ENCODE measurements around the gene LRRC25.

The LRRC25 gene

DNA sequence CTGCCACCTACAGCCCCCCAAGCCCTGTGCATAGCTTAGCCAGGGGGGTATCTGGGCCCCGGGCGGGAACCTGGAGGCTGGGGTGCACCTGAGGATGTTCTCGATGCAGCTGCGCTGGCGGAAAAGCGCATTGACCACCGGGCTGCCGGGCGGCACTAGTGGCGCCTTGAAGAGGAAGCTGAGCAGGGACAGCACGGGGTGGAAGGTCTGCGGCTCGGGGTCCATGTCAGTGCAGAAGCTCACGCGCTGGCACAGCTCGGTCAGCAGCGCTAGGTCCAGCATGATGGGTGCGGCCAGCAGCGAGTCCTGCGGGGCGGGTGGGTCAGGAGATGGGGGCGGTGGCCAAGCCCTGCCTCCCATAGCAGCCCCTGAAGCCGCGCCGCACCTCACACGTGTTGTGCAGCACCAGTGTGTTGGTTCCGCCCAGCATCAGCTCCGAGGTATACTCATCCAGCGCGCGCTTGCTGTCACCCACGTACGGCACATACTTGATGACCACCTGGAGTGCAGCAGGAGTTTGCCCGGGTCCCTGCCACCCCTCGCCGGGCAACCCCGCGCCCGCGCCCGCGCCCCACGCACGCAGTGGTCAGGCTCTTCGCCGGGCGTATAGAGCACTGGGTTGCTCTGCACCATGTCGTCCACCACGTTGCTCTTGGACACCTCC lies 37.9 kb upstream of the LRRC25 start:
- Histone ChIP-seq H3K4me1 (ENCODE audit: control insufficient read depth, insufficient read depth, low read length) (peaks cover 30% of the 10 kb centered on the region), H3K9ac (ENCODE audit: low read depth, low read length) (no peak overlapping the region), H3K27me3 (ENCODE audit: control insufficient read depth, insufficient read depth, low read length) (no peaks in the 10 kb centered on the region), H3K4me3 (ENCODE audit: low read depth, low read length) (no peak overlapping the region), H3K27ac (ENCODE audit: low read depth, low read length) (no peak overlapping the region), H3K36me3 (ENCODE audit: control insufficient read depth, insufficient read depth, low read length) (peaks cover 18% of the 10 kb centered on the region), H3K9me3 (ENCODE audit: control insufficient read depth, insufficient read depth, low read length) (no peaks in the 10 kb centered on the region)

DNA sequence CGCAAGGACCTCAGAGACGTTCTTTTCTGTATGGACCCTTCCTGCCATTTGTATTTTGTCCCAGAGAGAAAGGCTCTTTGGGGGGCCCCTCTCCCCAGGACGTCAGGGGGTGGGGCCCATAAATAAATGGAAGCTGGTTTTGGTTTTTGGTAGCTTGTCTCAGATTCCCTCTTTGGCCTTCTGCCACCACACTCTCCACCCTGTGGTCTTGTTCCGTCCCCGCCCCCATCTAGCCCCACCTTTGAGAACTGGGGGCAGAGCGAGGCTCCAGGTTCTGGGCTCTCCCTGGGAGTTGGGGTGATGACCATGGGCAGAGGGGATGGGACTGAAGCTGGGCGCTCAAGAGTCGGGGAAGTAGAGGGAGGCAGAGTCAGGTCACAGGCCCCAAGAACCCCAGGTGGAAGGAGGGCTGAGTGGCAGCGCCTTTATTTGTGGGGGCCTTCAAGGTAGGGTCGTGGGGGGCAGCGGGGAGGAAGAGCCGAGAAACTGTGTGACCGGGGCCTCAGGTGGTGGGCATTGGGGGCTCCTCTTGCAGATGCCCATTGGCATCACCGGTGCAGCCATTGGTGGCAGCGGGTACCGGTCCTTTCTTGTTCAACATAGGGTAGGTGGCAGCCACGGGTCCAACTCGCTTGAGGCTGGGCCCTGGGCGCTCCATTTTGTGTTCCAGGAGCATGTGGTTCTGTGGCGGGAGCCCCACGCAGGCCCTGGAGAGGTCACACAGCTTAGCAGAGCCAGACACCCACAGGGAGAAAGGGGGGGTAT lies 37.2 kb upstream of the LRRC25 start:
- Histone ChIP-seq H3K27me3 (ENCODE audit: control insufficient read depth, insufficient read depth, low read length) (no peaks in the 10 kb centered on the region), H3K27ac (ENCODE audit: low read depth, low read length) (peak overlapping the region; percentile 36), H3K9ac (ENCODE audit: low read depth, low read length) (no peak overlapping the region), H3K36me3 (ENCODE audit: control insufficient read depth, insufficient read depth, low read length) (peaks cover 18% of the 10 kb centered on the region), H3K4me3 (ENCODE audit: low read depth, low read length) (peak overlapping the region; percentile 44; the same call in 1 of the 2 replicates), H3K9me3 (ENCODE audit: control insufficient read depth, insufficient read depth, low read length) (no peaks in the 10 kb centered on the region), H3K4me1 (ENCODE audit: control insufficient read depth, insufficient read depth, low read length) (peaks cover 27% of the 10 kb centered on the region)

DNA sequence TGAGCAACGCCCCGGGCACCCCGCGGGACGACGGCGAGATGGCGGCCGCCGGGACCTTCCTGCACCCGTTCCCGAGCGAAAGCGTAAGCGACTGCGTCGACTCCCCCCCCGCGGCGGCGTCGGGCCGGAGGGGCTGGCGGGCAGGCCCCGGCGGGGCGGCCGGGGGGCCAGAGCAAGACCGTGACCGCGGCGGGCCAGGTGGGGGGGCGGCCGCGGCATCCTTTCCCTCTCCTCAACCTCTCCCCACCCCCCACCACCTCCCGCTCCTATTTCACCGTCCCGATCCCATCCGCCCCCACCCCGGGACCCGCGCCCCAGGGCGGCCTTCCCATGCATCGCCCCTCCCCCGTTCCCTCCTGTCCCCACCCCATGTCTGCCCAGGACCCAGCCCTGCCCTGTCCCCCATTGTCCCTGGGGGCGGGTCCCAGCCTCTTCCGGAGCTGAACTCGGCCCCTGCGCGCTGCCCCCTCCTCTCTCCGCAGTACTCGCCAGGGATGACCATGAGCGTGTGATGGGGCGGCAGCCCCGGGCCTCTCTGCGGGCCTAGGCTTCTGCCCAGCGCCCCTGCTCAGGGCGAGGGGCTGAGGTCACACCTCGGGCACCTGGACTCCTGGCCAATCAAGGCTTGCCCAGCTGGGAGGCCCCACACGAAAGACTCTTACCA lies 36.4 kb upstream of the LRRC25 start:
- Histone ChIP-seq H3K27ac (ENCODE audit: low read depth, low read length) (peak overlapping the region; percentile 36), H3K4me1 (ENCODE audit: control insufficient read depth, insufficient read depth, low read length) (peaks cover 20% of the 10 kb centered on the region), H3K36me3 (ENCODE audit: control insufficient read depth, insufficient read depth, low read length) (peaks cover 18% of the 10 kb centered on the region), H3K4me3 (ENCODE audit: low read depth, low read length) (peak overlapping the region; percentile 44; the same call in 1 of the 2 replicates), H3K9me3 (ENCODE audit: control insufficient read depth, insufficient read depth, low read length) (no peaks in the 10 kb centered on the region), H3K27me3 (ENCODE audit: control insufficient read depth, insufficient read depth, low read length) (no peaks in the 10 kb centered on the region), H3K9ac (ENCODE audit: low read depth, low read length) (no peak overlapping the region)

DNA sequence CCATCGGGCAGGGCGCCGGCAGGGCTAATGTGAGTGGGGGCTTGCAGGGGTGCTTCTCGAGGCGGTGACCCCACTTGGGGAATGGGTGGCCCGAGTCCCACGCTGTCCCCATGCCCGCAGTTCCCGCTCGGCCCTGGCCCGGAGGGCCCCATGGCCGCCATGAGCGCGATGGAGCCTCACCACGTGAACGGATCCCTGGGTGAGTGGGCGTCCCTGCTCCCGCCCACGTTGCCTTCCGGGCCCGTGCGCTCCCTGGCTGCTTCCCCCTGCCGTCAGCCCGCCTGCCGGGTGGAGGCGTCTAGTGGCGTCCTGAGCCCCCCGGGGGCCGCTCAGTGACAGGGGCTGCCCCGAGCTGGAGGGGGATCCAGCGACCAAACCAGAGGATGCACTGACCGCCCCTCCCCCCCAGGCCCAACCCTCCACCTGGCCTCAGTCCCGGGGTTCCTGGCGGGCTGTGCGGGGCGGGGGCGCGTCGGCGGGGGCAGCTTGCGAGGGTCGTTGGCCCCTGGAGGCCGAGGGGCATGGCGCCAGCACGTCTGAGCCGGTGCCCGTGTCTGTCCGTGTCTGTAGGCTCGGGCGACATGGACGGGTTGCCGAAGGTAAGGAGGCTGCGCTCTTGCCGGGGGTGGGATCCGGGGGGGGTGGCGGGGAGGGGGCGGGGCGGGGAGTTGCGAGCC lies 35.7 kb upstream of the LRRC25 start:
- Histone ChIP-seq H3K9me3 (ENCODE audit: control insufficient read depth, insufficient read depth, low read length) (no peaks in the 10 kb centered on the region), H3K4me1 (ENCODE audit: control insufficient read depth, insufficient read depth, low read length) (peaks cover 15% of the 10 kb centered on the region), H3K36me3 (ENCODE audit: control insufficient read depth, insufficient read depth, low read length) (peaks cover 18% of the 10 kb centered on the region), H3K9ac (ENCODE audit: low read depth, low read length) (peak overlapping the region; percentile 54; the same call in 1 of the 2 replicates), H3K27me3 (ENCODE audit: control insufficient read depth, insufficient read depth, low read length) (no peaks in the 10 kb centered on the region), H3K27ac (ENCODE audit: low read depth, low read length) (peak overlapping the region; percentile 45), H3K4me3 (ENCODE audit: low read depth, low read length) (peak overlapping the region; percentile 62)

DNA sequence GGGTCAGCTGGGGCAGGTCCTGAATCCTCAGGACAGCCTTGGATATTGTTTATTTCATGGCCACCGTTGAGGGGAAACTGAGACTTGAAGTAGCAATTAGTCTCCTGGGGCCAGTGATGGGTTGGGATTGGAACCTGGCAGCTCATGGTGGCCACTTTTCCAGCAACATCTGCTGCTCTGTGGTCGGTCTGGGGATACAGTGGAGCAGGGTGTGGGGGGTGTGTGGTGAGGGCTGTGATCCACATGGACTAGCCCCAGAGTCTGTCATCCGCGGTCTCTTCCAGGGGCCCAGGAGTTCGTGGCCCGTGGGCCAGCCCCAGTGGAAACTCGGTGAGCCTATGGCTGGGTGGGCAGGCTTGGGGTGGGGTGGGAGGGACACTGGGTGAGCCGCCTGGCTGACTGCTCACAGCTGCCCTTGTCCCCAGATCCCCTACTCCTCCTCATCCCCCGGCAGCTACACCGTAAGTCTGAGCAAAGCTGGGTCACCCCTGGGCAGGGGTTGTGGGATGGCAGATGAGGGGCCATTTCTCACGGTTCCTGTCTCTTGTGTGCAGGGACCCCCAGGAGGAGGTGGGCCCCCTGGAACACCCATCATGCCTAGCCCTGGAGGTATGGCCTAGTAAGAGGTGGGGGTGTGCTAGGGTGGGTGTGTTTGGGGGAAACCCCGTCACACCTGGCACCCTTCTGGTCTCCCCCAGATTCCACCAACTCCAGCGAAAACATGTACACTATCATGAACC lies 35.0 kb upstream of the LRRC25 start:
- Histone ChIP-seq H3K36me3 (ENCODE audit: control insufficient read depth, insufficient read depth, low read length) (peaks cover 18% of the 10 kb centered on the region), H3K27ac (ENCODE audit: low read depth, low read length) (no peak overlapping the region), H3K9me3 (ENCODE audit: control insufficient read depth, insufficient read depth, low read length) (no peaks in the 10 kb centered on the region), H3K4me1 (ENCODE audit: control insufficient read depth, insufficient read depth, low read length) (peaks cover 15% of the 10 kb centered on the region), H3K27me3 (ENCODE audit: control insufficient read depth, insufficient read depth, low read length) (no peaks in the 10 kb centered on the region), H3K4me3 (ENCODE audit: low read depth, low read length) (peak overlapping the region; percentile 62), H3K9ac (ENCODE audit: low read depth, low read length) (peak overlapping the region; percentile 54; the same call in 1 of the 2 replicates)

DNA sequence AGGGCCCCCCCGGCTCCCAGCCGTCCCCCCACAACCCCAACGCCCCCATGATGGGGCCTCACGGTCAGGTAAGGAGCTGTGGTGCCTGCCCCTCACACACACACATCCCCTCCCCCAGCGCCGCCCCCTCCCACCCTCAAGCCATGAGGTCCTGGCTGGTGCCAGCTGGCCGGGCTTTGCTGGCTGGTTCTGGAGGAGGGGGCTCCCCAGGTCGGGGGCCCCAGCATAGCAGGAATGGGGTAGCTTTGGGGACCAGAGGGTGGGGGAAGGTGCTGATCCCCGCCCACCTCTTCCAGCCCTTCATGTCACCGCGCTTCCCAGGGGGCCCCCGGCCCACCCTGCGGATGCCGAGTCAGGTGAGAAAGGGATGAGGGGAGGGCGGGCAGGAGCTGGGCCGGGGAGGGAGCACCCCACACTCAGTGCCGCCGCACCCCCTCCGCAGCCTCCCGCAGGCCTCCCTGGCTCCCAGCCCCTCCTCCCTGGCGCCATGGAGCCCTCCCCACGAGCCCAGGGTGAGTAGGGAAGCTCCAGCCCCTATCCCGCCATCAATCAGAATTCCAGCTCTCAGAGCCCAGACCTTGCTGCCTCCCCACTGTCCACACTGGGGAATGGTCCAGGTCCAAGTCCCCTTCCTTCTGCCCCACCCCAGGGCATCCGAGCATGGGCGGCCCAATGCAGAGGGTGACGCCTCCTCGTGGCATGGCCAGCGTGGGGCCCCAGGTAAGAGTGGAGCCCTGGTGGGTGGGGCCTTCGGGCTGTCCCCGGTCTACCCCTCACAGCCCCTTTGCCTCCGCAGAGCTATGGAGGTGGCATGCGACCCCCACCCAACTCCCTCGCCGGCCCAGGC lies 34.2 kb upstream of the LRRC25 start:
- Histone ChIP-seq H3K4me1 (ENCODE audit: control insufficient read depth, insufficient read depth, low read length) (peaks cover 15% of the 10 kb centered on the region), H3K36me3 (ENCODE audit: control insufficient read depth, insufficient read depth, low read length) (peaks cover 18% of the 10 kb centered on the region), H3K9ac (ENCODE audit: low read depth, low read length) (no peak overlapping the region)

DNA sequence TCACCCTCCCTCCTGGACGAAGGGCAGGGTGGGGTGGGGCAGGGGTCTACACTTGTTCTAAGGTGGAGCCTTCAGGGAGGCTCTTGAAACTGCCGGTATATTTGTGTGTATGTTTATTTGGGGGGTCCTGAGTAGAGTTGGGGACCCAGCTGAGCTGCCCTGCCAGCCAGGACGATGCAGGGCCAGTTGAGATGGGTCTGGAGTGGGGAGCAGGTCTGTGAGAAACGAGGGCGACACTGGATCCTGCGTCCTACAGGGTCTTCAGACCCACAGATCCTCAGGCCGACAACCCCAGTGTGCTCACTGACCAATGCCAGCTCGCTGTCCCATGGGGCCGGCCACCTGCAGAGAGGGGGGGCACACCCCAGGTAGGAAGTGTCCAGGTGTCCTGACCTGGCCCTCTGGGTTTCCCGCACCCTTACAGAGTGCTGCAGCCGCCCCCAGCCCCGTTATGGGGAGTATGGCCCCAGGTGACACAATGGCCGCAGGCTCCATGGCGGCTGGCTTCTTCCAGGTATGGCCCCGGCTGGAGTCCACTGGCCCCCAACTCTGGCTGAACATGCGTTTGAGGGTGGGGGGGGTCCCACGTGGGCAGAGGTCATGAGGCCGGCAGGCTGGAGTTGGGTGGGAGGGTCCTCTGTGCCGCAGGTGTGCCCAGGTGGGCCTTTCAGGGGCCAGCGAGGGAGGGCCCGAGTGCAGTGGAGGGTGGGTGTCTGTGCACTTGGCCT lies 33.2 kb upstream of the LRRC25 start:
- Histone ChIP-seq H3K9me3 (ENCODE audit: control insufficient read depth, insufficient read depth, low read length) (no peaks in the 10 kb centered on the region), H3K4me3 (ENCODE audit: low read depth, low read length) (no peak overlapping the region), H3K27ac (ENCODE audit: low read depth, low read length) (no peak overlapping the region), H3K27me3 (ENCODE audit: control insufficient read depth, insufficient read depth, low read length) (no peaks in the 10 kb centered on the region), H3K4me1 (ENCODE audit: control insufficient read depth, insufficient read depth, low read length) (peaks cover 15% of the 10 kb centered on the region), H3K9ac (ENCODE audit: low read depth, low read length) (no peak overlapping the region), H3K36me3 (ENCODE audit: control insufficient read depth, insufficient read depth, low read length) (peaks cover 11% of the 10 kb centered on the region)

More for the DNA sequence above, 34.2 kb upstream of the LRRC25 start:
- no peaks in the 10 kb centered on the region for H3K9me3 ChIP-seq (ENCODE audit: control insufficient read depth, insufficient read depth, low read length)
- H3K4me3 ChIP-seq (ENCODE audit: low read depth, low read length) = no peak overlapping the region
- no peak overlapping the region for H3K27ac ChIP-seq (ENCODE audit: low read depth, low read length)
- no peaks in the 10 kb centered on the region for H3K27me3 ChIP-seq (ENCODE audit: control insufficient read depth, insufficient read depth, low read length)

DNA sequence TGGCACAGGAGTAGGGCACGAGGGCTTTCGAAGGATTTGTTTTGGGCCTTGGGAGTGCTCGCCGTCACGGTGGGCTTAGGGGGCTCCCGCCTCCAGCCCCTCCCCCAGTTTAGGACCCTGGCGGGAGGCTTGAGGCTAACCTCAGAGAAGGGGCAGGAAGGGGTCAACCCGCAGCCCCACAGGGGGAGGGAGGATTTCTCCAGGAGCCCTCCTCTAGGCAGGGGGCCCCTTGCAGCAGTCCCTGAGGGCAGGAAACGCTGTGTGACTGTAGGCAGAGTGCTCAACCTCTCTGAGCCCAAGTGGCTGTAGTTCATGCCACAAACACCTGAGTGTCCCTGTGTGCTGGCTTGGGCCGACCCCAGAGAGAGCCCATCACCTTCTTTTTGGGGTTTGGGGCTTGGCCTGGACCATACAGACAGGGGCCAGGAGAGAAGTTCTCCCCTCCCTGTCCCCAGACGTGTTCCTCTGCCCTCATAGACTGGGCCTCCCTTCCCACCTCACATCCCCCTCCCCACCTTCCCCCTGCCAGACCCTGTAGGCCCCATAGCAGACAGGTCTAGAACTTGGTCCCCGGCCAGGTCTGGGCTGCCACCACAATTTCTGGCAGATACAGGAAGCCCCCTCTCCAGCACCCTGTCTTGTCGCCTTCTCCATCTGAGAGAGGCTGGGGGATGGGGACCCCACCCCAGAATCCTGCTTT lies 32.4 kb upstream of the LRRC25 start:
- H3K9ac ChIP-seq (ENCODE audit: low read depth, low read length) = no peak overlapping the region
- no peaks in the 10 kb centered on the region for H3K27me3 ChIP-seq (ENCODE audit: control insufficient read depth, insufficient read depth, low read length)
- H3K27ac ChIP-seq (ENCODE audit: low read depth, low read length) = peak overlapping the region; percentile 78
- peaks cover 4% of the 10 kb centered on the region for H3K36me3 ChIP-seq (ENCODE audit: control insufficient read depth, insufficient read depth, low read length)
- peaks cover 15% of the 10 kb centered on the region for H3K4me1 ChIP-seq (ENCODE audit: control insufficient read depth, insufficient read depth, low read length)
- H3K4me3 ChIP-seq (ENCODE audit: low read depth, low read length) = peak overlapping the region; percentile 73
- no peaks in the 10 kb centered on the region for H3K9me3 ChIP-seq (ENCODE audit: control insufficient read depth, insufficient read depth, low read length)

Measured in HUES48 (cell line).